Right lobe of liver (tissue), 6 donors: Measurements from ENCODE around the gene ARVCF. TPM values are rescaled to one million over a fixed set of nuclear protein-coding genes. Genes with fewer than 3 reads are reported as not detected.

Experiments used
- ATAC-seq, 4 donors: fragments of 200-7000 bp; cut with Tn5 transposase; one replicate each; pipeline ENCODE4 v1.9.1; 2020; ENCODE audit warnings: mild to moderate bottlenecking in 4 of 4, moderate library complexity in 4 of 4
- DNase-seq, 3 donors: peaks; one replicate each; pipeline ENCODE4 v3.0.0-alpha.2; 2020
- H3K27ac ChIP-seq, 3 donors: fragments of 200-600 bp; one replicate each; pipeline ENCODE4 v1.8.0; 2022
- H3K27me3 ChIP-seq, 2 donors: fragments of 200-600 bp; one replicate each; pipeline ENCODE4 v1.8.0; 2022
- H3K36me3 ChIP-seq, 4 donors: fragments of 200-600 bp; sonication (generic) in 1 of 4; one replicate each; pipeline versions ENCODE4 v1.5.1 to v1.8.0; 2017 to 2022; ENCODE audit warnings: control low read depth in 1 of 4
- H3K4me1 ChIP-seq, 4 donors: fragments of 200-600 bp; sonication (generic) in 1 of 4; one replicate each; pipeline versions ENCODE4 v1.5.1 to v1.8.0; 2017 to 2022; ENCODE audit warnings: control low read depth in 1 of 4
- H3K4me3 ChIP-seq, 3 donors: fragments of 200-600 bp; one replicate each; pipeline ENCODE4 v1.8.0; 2022
- H3K9me3 ChIP-seq, 4 donors: fragments of 200-600 bp; sonication (generic) in 1 of 4; one replicate each; pipeline versions ENCODE4 v1.5.1 to v1.8.0; 2017 to 2022; ENCODE audit warnings: control low read depth in 1 of 4
- POLR2A ChIP-seq: fragments of 450-650 bp; IDR thresholded peaks from one replicate; pipeline ENCODE4 v1.6.1; 2017; ENCODE audit warnings: antibody characterized with exemption, mild to moderate bottlenecking
- WGBS: methylation state at CpG from one replicate; pipeline ENCODE4 v1.1.6; 2018; ENCODE audit warnings: low coverage, low lambda C conversion rate; ENCODE audit not compliant: insufficient coverage; ENCODE audit errors: missing lambda C conversion rate; 5-methylcytosine and 5-hydroxymethylcytosine counted together
- intact Hi-C, 2 donors: fragments of 100-400 bp; cut with DNase I; formaldehyde crosslinking; loops; one replicate each; pipeline versions ENCODE4 v1.11.2 to v1.14.1; 2022
- total RNA-seq, 6 experiments: library from RNA; depleted of rRNA in 2 of 6; stranded (reverse); fragments of >200 nt in 2 of 6; fragmentation: NEBNext Ultra II Directional in 3 of 6; extraction: Animal tissue kit (Norgen Biotek cat#: 25700) in 3 of 6; gene quantifications; one replicate each; pipeline versions ENCODE4 v1.1.0 to v1.2.4, GENCODE V29; 2016 to 2023
- TF ChIP-seq, protein P1 (sequence below), 4 donors: fragments of 200-600 bp in 3 of 4; fragments of 450-650 bp in 1 of 4; IDR thresholded peaks; one replicate each; pipeline versions ENCODE4 v1.5.1 to v1.8.0; 2016 to 2022; ENCODE audit warnings: antibody characterized with exemption in 4 of 4, mild to moderate bottlenecking in 2 of 4
- donor health status: DM: no; HTN: yes; CAD: no.
- donor health status: DM: no; HTN: no; CAD: no.
- donor health status: DM: no; HTN: no; CAD: no.
- donor health status: DM: no; HTN: yes; CAD: no.
- donor health status: DM: no; HTN: yes; CAD: no.

ARVCF gene
- total RNA-seq, 6 experiments from 2014 or later: 11.5 to 40.9 (median 20.7) TPM

DNA sequence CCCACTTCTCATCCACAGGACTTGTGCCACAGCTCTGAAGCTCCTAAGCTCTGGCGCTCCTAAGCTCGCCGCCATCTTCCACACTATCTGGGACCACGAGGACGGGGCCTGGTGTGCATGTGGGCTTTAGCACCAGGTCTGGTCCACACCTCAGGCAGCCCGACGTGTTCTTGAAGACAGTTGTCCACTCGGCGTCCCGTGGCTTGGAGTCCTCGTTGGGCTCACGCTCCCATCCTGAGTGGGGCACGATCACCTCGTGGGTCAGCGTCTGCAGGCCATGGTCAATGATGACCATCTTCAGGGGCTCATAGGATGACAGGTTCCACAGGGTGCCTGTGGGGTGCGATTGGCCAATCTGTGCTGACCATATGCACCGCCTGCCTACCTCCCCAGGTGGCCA lies 37.9 kb downstream of the ARVCF start:
- ATAC-seq (no peak), DNase-seq (no peak)
- Histone ChIP-seq H3K9me3 (no peaks in the 10 kb centered on the region), H3K27me3 (no peaks in the 10 kb centered on the region), H3K4me3 (no peak overlapping the region), H3K4me1 (no peaks in the 10 kb centered on the region), H3K27ac (no peak overlapping the region), H3K36me3 (no peaks in the 10 kb centered on the region)
- intact Hi-C loops: loop anchor here (5.0 to 10.0 kb wide), 3 partner anchors 39 to 136 kb away; partner anchors contain the start of genes RANBP1 (in 2 of the 2), TRMT2A (in 2 of the 2), ARVCF (in 1 of the 2) and TANGO2 (in 1 of the 2)
- WGBS: 100% methylated on average over 2 of the region's 17 CpGs
- TF ChIP-seq, protein P1, sequence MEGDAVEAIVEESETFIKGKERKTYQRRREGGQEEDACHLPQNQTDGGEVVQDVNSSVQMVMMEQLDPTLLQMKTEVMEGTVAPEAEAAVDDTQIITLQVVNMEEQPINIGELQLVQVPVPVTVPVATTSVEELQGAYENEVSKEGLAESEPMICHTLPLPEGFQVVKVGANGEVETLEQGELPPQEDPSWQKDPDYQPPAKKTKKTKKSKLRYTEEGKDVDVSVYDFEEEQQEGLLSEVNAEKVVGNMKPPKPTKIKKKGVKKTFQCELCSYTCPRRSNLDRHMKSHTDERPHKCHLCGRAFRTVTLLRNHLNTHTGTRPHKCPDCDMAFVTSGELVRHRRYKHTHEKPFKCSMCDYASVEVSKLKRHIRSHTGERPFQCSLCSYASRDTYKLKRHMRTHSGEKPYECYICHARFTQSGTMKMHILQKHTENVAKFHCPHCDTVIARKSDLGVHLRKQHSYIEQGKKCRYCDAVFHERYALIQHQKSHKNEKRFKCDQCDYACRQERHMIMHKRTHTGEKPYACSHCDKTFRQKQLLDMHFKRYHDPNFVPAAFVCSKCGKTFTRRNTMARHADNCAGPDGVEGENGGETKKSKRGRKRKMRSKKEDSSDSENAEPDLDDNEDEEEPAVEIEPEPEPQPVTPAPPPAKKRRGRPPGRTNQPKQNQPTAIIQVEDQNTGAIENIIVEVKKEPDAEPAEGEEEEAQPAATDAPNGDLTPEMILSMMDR (IDR thresholded peaks at IDR 0.05): no peak
- TF ChIP-seq POLR2A: no peak

- DNase-seq (no peak), ATAC-seq (no peak)
- no peaks in the 10 kb centered on the region for H3K27me3 ChIP-seq
- peaks cover 0 to 6% (median 0%) of the 10 kb centered on the region in 4 donors for H3K36me3 ChIP-seq
- peaks cover 0 to 2% (median under 1%) of the 10 kb centered on the region in 4 donors for H3K4me1 ChIP-seq
- H3K27ac ChIP-seq: no peak overlapping the region
- 100% methylated on average over 4 of the region's 32 CpGs for WGBS
- no peaks in the 10 kb centered on the region for H3K9me3 ChIP-seq
- intact Hi-C loops: loop anchor here (5.0 to 10.0 kb wide), 3 partner anchors 40 to 137 kb away; partner anchors contain the start of genes RANBP1 (in 2 of the 2), TRMT2A (in 2 of the 2), ARVCF (in 1 of the 2) and TANGO2 (in 1 of the 2)
- H3K4me3 ChIP-seq: no peak overlapping the region
- TF ChIP-seq POLR2A: no peak
- TF ChIP-seq, protein P1 (IDR thresholded peaks at IDR 0.05): no peak
Measured at GRCh38 chr22:19977296-19978243, 39.1 kb downstream of the ARVCF start.

GRCh38 chr22:19976671-19977070 lies 40.0 kb downstream of the ARVCF start:
- Histone ChIP-seq H3K27me3 (no peaks in the 10 kb centered on the region), H3K9me3 (no peaks in the 10 kb centered on the region), H3K36me3 (peaks cover 0 to 6% (median 0%) of the 10 kb centered on the region in 4 donors), H3K4me1 (peaks cover 0 to 11% (median 5%) of the 10 kb centered on the region in 4 donors), H3K4me3 (no peak overlapping the region), H3K27ac (no peak overlapping the region)
- no peak for DNase-seq
- TF ChIP-seq, protein P1 (IDR thresholded peaks at IDR 0.05): no peak
- TF ChIP-seq POLR2A: no peak
- ATAC-seq: no peak
- intact Hi-C loops: loop anchor here (5.0 to 10.0 kb wide), 3 partner anchors 41 to 138 kb away; partner anchors contain the start of genes RANBP1 (in 2 of the 2), TRMT2A (in 2 of the 2), ARVCF (in 1 of the 2) and TANGO2 (in 1 of the 2)
- WGBS: no CpG with 5 or more reads among the region's 3 CpGs

- H3K36me3 ChIP-seq: peaks cover 0 to 6% (median 0%) of the 10 kb centered on the region in 4 donors
- 81% methylated on average over 2 of the region's 4 CpGs for WGBS
- no peak for DNase-seq
- ATAC-seq: no peak
- H3K9me3 ChIP-seq: no peaks in the 10 kb centered on the region
- H3K4me1 ChIP-seq: peaks cover 0 to 21% (median 10%) of the 10 kb centered on the region in 4 donors
- intact Hi-C loops: loop anchor here (5.0 to 10.0 kb wide), 3 partner anchors 42 to 139 kb away; partner anchors contain the start of genes RANBP1 (in 2 of the 2), TRMT2A (in 2 of the 2), ARVCF (in 1 of the 2) and TANGO2 (in 1 of the 2)
- H3K4me3 ChIP-seq: no peak overlapping the region
- no peaks in the 10 kb centered on the region for H3K27me3 ChIP-seq
- no peak overlapping the region for H3K27ac ChIP-seq
- no peak for TF ChIP-seq POLR2A
- TF ChIP-seq, protein P1 (IDR thresholded peaks at IDR 0.05): no peak
Measured at GRCh38 chr22:19975707-19976035, 41.0 kb downstream of the ARVCF start.
